DOHH2 (cell line): ENCODE results near the gene VEGFB.

Experiments
- CTCF ChIP-seq: fragments of 200-600 bp; sonication (generic); IDR thresholded peaks from one replicate; pipeline ENCODE4 v1.5.1; 2014; ENCODE audit warnings: antibody characterized with exemption, mild to moderate bottlenecking, low read depth, low read length; ENCODE audit not compliant: poor library complexity, severe bottlenecking
- EZH2phosphoT487 ChIP-seq: fragments of 200-600 bp; sonication (generic); IDR thresholded peaks from 2 replicates; pipeline ENCODE4 v1.6.1; 2017; ENCODE audit warnings: borderline replicate concordance, mild to moderate bottlenecking, antibody characterized with exemption, low read length, moderate library complexity, mixed read lengths

GRCh38 chr11:64255135-64256128, 21.0 kb downstream of the VEGFB start:
- TF ChIP-seq CTCF = no peak
- TF ChIP-seq EZH2phosphoT487 = no peak
